Inflammatory macrophage (primary cell): ENCODE results near the gene ASZ1.
"Not testable (repeated sequence)": the region's sequence is repeated elsewhere in the genome, so short reads cannot be mapped to it uniquely, and the experiment has no call there.

ENCODE experiments used
- DNase-seq, 2 donors: peaks; one replicate each; pipeline ENCODE4 v3.0.0-alpha.2; 2020 to 2022
- total RNA-seq, 18 experiments: gene quantifications; one replicate each; lab custom pipeline; 2026; ENCODE audit warnings: mixed read lengths in 6 of 18, inconsistent platforms in 2 of 18; lab: John Stamatoyannopoulos, UW

Gene ASZ1, protein sequence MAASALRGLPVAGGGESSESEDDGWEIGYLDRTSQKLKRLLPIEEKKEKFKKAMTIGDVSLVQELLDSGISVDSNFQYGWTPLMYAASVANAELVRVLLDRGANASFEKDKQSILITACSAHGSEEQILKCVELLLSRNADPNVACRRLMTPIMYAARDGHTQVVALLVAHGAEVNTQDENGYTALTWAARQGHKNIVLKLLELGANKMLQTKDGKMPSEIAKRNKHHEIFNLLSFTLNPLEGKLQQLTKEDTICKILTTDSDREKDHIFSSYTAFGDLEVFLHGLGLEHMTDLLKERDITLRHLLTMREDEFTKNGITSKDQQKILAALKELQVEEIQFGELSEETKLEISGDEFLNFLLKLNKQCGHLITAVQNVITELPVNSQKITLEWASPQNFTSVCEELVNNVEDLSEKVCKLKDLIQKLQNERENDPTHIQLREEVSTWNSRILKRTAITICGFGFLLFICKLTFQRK
- 0 to 0.10 (median 0) reads per million in 18 experiments for total RNA-seq

DNA sequence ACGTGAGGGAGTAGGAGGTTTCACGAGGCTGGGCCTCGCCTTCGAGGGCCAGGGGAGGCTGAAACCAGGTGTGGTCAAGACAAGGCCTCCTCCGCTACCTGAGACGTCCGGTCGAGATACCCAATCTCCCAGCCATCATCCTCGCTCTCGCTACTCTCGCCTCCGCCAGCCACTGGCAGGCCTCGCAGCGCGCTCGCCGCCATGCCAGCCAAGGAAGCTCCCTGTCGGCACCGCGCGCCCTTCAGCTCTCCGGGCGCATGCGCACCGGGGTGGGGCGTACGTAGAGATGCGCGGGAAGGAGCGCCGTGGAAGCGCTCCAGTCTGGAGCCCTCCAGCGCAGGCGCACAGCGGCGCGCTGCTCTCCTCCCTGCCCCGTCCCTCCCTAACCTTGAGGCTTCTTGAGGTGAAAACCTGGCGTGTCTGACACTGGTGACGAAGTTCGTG lies at the start of gene ASZ1:
TSS of gene ASZ1 (minus strand) at position 236 of the 444 bp plus-strand sequence. CDS start at position 203, 33 bp downstream.
- DNase-seq, result no peak

DNA sequence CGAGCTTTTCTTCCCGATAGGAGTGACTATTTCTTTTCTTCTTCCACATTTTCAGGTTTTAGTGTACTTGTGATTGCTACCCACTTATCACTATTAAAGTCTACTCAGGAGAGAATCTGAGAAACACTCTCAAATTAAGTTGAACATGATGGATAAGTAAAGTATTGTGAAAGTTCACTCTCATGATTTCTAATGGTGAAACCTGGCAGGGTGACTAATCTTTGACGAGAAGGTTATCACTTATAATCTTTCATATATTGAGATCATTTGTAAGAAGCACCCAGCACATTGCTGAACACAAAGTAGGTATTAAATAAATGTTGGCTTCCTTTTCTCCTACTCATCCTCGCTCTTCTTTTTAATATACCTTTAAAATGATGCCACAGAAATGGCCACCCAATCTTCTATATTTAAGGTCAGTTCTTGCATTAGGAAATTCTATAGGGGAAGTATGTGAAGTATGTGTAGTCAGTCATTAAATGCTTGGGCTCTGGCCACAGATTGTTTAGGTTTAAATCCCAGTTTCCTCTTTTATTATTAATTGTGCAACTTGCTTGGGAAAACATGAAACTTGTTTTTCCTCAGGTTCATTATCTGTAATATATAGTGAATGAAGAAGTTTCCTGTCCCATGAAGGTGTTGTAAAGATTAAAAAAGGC lies 49.4 kb upstream of the ASZ1 start:
- peak; percentile 5 to 37 for DNase-seq

DNA sequence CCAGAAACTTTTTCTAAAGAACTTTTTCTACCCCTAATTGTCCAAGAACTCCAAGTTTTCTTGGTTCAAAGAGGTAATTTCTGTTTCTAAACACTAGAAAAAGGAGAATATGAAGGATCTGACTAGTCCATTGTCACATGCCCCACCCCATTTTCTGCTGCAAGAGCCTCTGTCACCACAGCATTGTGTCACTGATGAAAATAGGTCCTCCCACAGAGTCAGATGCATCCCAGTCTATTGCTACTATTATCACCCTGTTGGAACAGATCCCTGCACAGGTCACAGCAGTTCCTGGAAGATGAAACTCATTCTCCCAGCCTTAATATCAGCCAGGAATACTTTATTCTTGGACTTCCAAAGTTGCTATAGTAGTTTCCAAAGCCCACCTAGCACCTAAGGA lies 45.0 kb upstream of the ASZ1 start:
- peak; percentile 58 to 75 for DNase-seq

DNA sequence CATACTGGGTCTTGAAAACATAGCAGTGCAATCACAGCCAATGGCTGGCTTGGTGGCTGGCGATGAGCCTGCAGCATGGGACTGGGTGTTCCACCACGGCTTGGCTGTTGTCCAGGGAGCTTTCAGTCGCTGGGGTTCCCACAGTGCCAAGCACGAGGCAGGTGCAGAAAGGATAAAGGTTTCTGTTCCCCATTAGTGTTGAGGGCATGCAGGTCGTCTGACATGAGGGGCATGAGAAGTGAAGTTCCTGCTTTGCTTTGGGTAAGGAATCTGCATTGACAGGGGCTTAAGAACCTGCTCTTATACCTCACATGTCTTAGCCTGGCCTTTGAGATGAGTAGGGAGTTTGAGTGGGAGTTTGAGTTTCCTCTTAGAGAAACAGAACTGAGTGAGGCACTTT lies 43.5 kb upstream of the ASZ1 start:
- peak; percentile 16 to 42 for DNase-seq

DNA sequence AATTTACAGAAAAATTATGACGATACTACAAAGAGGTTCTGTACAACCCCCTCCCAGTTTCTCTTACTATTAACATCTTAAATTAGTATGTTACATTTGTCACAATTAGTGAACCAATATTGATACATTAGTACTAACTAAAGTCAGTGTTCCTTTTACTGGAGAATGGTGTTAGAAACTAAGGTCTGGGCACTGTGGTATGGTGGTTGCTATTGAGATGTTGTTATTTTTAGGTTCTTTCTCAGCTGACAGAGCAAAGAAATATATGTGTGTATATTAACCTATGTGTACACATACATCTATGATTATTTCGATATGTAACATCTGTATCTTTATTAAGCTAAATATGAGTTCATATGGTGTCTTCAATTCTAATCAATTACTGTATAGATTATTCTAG lies 40.9 kb upstream of the ASZ1 start:
- no peak for DNase-seq

DNA sequence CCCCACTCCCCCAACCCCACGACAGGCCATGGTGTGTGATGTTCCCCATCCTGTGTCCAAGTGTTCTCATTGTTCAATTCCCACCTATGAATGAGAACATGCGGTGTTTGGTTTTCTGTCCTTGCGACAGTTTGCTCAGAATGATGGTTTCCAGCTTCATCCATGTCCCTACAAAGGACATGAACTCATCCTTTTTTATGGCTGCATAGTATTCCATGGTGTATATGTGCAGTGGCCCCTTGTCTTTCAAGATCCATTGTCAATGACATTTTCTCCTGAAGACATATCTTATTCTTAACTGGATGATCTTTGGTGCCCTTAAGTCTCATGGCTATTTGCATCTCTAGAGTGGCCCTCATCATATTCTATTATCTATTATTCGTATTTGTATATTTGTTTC lies 33.5 kb upstream of the ASZ1 start:
- not testable (repeated sequence) for DNase-seq

DNA sequence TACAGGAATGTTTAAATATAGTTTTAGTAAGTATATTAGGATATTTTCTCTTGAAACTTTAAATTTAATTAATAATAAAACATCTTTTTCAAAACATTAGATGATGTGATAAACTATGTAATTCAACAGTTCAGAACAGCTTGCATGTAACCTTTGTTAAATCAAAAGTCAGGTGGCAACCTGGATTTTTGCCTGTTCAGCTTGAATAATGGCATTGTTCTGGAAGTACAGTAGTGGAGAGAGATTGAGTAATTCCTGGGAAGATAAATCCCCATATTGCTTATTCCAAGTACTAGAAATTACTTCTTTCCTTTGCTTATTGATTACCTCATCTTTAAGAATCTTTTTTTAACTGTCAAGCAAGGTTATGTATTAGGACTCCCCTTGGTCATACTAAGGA lies 32.4 kb upstream of the ASZ1 start:
- DNase-seq, result no peak

DNA sequence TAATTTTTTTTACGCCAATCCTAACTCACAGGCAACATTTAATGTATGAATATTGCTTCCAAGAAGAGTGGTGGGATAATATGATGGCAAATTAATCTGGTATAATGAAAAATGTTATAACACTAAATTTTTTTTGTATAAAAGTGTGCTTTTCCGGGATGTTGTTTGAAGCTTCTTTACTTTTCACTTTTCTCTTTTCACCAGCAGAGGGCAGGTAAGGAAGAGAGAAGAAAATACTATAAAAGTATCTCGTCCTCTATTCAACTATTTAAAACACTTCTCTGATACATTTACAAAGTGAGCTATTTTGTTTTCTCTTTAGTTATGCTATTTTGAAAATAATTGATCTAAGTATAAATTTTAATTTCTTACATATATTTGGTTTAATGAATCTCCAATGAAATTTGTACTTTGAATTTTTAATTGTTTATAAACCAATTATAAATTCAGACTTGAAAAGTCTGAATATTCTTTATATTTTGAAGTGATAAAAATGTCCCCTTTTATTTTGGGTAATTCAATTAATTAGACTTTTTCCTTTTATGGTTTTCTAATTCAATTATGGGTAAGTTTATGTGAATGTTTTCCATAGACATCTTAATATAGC lies 31.8 kb upstream of the ASZ1 start:
- peak in 1 of 2 donors; percentile 26 for DNase-seq

DNA sequence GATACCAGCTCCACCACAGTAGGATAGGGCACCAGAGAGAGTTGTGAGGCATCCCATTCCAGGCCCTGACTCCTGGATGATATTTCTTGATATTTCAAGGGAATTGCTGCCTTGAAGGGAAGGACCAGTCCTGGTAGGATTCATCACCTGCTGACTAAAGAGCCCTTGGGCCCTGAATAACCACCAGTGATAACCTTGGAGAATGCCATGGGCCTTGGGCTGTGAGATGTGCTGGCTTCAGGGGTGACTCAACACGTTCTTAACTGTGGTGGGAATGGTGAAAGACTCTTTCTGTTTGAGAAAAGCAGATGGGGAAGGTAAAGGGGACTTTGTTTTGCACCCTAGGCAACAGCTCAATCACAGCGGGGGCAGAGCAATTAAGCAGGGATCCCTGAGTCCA lies 21.4 kb upstream of the ASZ1 start:
- no peak for DNase-seq

DNA sequence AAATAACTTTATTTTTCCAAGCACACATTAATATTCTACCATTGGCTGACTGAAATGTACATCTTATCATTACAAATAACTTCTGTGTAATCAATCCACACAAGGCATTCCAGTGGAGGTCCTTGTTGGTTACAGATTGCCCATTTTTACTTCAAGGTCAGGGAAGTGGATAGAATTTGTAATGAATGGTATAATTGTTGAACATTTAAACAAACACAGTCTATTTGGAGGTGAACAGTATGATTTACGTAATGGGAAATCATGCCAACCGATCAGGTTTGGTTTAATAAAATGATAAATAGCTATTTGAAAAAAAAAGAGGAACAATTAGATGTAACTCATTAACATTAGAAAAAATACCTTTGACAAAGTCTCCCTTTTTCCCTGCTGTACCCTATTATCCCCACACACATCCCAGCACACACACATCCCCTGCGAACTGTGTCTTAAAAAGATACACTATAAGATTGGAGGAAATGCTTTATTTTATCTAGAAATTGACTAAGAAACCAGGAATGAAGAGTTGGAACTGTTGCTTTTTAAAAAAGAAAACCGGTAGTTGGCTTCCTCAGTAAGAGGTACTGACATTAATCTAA lies 19.0 kb upstream of the ASZ1 start:
- no peak for DNase-seq

DNA sequence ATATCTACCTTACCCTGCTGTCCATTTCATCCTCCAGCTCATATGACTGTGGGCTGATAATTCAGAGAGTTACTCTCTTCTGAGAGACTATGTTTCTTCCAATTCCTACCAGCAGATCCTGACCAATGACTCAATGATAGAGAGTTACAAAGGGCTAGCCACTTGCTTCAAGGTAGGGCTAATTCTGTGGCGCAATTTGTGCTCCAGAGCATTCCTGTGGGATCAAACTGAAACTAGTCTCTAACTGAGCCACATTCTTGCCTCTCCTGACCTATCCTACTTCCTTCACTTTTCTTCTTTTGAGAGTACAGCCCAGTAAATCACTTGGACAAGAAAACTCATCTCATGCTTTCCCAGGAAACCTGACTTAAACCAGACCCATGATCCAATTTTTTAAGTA lies 17.9 kb upstream of the ASZ1 start:
- DNase-seq, result no peak

DNA sequence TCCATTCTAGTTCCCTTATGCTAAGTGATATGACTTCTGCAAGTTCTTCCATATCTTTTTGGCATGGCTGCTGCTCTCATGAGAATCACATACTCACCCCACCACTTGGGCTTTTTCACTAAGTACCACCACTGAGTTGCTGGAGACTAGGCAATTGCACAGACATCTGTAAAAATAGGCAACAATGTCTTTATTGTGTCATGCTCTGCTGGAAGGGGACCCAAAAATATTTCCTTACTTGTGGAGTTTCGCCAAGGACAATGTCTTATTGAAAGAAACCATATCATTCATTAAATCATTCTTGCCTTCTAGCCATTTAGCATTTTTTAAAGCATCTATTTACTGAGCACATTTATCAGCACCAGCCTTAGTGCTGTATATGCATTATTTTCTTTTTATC lies 17.4 kb upstream of the ASZ1 start:
- DNase-seq, result no peak

DNA sequence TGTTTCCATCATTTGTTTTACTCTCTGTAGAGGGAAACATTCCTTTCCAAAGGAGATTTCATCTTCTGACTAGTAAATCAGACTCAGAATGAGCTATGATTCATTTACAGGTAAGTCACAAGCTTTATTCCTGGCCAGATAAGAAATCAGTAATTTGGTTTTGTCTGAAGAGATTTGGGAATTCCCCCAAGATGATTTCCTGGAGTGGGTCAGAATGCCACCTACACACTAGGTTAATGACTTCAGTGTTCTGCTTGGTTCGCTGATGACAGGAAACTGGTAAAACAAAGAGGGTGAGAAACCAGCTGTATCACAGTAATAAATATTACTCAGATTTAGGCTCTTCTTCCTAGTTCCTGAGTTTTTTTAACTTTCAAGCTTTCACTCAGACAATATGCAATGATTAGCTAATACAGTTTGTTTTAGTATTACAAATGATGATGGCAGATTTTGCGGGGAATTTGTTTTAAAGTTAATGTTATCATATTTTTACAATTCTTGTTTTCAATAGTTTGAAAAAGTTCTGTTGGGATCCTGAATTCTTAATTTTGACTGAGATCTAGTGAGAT lies 8.3 kb upstream of the ASZ1 start:
- no peak for DNase-seq

DNA sequence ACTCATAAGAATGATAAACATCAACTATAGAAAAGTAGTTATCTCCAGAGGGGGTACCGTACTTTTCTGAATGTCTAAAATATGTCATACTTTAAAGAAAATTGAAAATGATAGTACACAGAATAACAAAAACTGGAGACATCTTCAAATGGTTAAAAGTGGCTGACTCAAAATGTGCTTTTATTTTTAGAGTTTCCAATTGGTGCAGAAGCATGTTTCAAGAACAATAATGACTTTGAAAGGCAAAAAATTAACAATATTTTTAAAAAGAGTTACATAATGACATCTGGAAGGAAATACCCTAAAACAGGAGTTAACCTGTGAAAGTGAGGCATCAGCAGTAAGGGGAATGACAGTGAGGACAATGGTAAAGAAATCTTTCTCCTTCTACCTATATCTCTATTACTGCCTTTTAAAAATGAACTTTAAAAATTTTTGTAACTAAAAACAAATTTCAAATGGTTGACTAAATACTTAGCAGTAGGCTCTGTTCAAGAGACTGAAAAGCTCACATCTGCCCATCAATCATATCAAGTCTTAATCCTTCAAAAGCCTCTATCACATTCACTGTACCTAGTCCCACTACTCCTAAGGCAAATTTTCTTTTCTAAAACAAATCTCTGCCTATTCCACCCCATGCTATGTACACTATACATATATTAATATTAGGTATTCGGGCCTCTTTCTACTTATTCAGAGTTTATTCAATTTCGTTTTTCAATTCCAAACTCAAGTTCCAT lies 3.0 kb downstream of the ASZ1 start:
- DNase-seq, result no peak

DNA sequence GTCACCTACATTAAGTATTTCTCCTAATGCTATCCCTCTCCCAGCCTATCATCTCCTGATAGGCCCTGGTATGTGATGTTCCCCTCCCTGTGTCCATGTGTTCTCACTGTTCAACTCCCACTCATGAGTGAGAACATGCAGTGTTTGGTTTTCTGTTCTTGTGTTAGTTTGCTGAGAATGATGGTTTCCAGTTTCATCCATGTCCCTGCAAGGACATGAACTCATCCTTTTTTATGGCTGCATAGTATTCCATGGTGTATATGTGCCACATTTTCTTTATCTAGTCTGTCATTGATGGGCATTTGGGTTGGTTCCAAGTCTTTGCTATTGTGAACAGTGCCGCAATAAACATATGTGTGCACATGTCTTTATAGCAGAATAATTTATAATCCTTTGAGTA lies 12.7 kb downstream of the ASZ1 start:
- not testable (repeated sequence) for DNase-seq

DNA sequence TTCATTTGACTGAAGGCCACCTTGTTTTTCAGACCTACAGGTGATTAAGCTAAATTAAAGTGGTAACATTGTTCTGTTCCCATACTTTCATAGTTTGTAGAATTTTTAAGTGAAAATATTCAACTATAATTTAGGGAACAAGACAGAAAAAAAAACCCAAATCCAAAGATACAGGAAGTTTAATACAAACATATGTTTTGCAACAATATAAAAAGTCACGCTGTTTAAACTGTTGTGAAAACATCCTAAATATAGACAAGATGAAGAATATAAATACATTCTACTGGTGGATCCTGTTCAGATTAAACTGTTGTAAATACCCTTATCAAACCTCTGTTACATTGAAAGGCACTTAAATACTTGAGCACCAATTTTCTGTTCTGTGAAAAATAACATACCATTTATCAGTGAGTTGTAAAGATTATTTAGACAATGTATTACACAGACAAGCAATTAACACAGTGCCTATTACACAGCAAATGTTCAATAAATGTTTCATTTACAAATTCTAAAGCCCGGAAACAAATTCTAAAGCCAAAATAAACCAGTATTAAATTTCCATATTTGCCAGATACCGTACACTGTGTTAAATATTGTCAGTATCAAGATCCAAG lies 14.2 kb downstream of the ASZ1 start:
- DNase-seq, result peak in 1 of 2 donors; percentile 60

DNA sequence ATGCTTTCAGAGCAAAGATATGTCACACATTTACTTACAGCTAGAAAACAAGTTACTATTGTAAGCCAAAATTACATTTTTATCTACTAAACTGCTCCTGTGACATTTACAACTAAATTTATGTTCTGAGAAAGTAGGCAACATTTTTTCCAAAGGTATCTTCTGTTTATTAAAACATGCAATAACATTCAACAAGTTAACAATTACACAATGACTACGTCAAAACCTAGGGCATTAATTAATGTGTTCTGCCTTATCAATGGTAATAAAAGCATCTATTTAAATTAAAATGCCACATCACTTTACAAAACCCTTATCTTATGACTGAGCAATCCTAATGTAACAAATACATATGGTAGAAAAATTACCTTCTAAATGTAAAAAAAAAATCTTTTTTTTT lies 14.9 kb downstream of the ASZ1 start:
- no peak for DNase-seq

DNA sequence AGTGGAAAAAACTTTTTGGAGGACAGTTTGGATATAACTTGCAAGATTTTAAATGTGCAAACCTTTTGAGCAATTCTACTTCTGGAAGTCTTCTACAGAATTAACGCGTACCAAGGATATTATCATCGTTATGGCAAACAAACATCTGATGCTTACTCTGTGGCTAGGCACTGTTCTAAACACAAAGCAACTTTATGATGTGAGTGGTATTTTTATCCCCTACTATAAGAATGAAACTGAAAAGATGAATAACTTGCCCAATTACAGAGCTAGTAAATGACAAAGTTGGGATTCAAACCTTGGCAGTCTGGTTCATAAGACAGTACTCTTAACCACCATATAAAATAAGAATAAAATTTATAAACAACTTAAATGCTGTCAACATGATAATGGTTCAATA lies 15.8 kb downstream of the ASZ1 start:
- DNase-seq, result no peak

DNA sequence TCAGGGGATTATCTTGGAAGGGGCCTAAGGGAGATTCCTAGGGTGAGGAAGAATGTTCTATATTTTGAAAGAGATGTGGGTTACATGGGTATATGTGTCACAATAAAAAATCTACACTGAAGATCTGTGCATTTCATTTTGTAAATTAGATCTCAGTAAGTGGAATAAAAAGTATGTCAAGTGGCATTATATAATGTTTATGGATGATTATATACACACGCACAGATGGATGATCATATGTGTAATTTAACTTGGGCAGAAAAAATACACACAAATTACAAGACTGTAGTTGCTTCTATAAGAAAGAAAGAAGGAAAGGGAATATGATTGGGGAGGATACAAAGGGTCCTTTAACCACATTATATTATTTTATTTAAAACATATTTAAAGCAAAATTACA lies 18.5 kb downstream of the ASZ1 start:
- no peak for DNase-seq

DNA sequence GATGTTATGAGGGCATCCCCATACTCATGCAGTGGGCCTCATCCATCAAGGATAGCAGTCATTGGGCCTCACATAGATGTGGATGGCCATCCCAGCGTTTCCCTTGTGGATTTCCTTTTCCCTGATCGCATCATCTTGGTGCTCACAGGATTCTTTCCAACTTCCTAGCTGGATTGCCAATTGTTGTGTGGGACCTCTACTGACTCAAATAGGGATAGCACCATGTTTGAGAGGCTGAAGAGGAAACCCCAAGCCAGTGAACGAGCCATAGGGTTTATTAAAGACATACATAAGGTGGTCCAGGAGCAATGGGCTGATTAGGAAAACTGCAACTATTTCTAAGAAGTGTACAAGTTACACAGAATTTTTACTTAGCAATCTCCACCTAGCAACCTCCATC lies 21.8 kb downstream of the ASZ1 start:
- no peak for DNase-seq

DNA sequence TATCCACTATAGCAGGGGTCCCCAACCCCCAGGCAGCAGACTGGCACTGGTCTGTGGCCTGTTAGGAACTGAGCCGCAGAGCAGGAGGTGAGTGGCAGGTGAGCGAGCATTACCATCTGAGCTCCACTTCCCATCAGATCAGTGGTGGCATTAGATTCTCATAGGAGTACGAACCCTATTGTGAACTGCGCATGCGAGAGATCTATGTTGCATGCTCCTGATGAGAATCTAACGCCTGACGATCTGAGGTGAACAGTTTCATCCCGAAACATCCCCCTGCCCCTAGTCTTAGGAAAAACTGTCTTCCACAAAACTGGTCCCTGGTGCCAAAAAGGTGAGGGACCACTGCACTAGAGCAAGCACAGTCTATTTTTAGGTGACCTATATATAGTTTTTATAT lies 23.6 kb downstream of the ASZ1 start:
- DNase-seq, result no peak

DNA sequence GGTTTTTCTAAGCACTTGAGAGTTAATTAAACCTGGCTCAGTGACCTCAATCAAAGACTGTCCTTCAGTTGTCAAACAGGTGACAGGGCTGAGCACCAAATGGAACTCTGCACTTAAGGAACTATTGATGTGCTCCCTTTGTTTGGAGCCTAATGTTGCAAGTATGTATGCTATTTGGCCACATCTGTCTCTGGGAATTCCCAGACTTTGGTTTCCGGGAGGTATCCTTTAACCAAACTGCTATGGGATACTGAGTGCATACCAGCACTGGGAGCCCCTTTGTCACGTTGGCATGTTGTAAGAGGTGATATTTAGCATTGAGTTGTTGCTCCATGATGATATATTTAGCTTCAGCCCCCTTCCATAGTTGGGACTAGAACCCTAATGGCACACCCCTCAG lies 25.2 kb downstream of the ASZ1 start:
- DNase-seq, result no peak
